Caco-2 (cell line): ENCODE data around the gene FKBP1B. TPM values are rescaled to one million over a fixed set of nuclear protein-coding genes. Genes with fewer than 3 reads are reported as not detected.

ENCODE experiments used
- BruUV-seq: library from RNA; stranded (reverse); fragments of 400-500 nt; replicated peaks from 2 replicates; lab custom pipeline; 2021; lab: Mats Ljungman, UMichigan
- CTCF ChIA-PET: fragments of 300-600 bp; sonication (Branson Sonifier 250); formaldehyde crosslinking; loops from one replicate; lab custom pipeline; 2022; ENCODE audit warnings: antibody characterized with exemption; lab: Charles Lee
- POLR2A ChIA-PET: fragments of 300-600 bp; sonication (Branson Sonifier 250); formaldehyde crosslinking; loops from one replicate; lab custom pipeline; 2022; ENCODE audit warnings: antibody characterized with exemption; lab: Charles Lee
- DNase-seq, 2 experiments: peaks; one replicate each; pipeline versions ENCODE4 v3.0.0 to v3.0.0-alpha.2; 2020 to 2022
- H3K27me3 ChIP-seq: replicated peaks from 2 replicates; pipeline ENCODE4 v1.6.0; 2011; ENCODE audit warnings: low read length; ENCODE audit not compliant: control insufficient read depth, insufficient read depth
- H3K36me3 ChIP-seq: 2 replicates; pipeline ENCODE4 v1.5.1; 2011; ENCODE audit warnings: low read length; ENCODE audit not compliant: control insufficient read depth, insufficient read depth
- H3K4me1 ChIP-seq: fragments of 250-450 bp; sonication (Bioruptor Pico); 2 replicates; pipeline ENCODE4 v1.5.1; 2020; ENCODE audit warnings: mild to moderate bottlenecking
- H3K4me3 ChIP-seq: 2 replicates; pipeline ENCODE4 v1.5.1; 2011; ENCODE audit warnings: low read depth, mild to moderate bottlenecking, control low read depth, low read length
- H3K9me3 ChIP-seq: fragments of 250-450 bp; sonication (Bioruptor Pico); 2 replicates; pipeline ENCODE4 v1.5.1; 2020; ENCODE audit warnings: mild to moderate bottlenecking, moderate library complexity
- H3K27ac Mint-ChIP-seq: one replicate; pipeline ENCODE4 v1.8.0; 2022; ENCODE audit warnings: mixed read lengths; ENCODE audit not compliant: unreplicated experiment
- H3K27me3 Mint-ChIP-seq: one replicate; pipeline ENCODE4 v1.8.0; 2022; ENCODE audit warnings: mixed read lengths; ENCODE audit not compliant: insufficient read depth, unreplicated experiment
- H3K36me3 Mint-ChIP-seq: one replicate; pipeline ENCODE4 v1.8.0; 2022; ENCODE audit warnings: mild to moderate bottlenecking, mixed read lengths; ENCODE audit not compliant: insufficient read depth, unreplicated experiment
- H3K4me1 Mint-ChIP-seq: one replicate; pipeline ENCODE4 v1.8.0; 2022; ENCODE audit warnings: low read depth, mixed read lengths; ENCODE audit not compliant: unreplicated experiment
- H3K4me3 Mint-ChIP-seq: one replicate; pipeline ENCODE4 v1.8.0; 2022; ENCODE audit warnings: mild to moderate bottlenecking, moderate library complexity, mixed read lengths; ENCODE audit not compliant: unreplicated experiment
- H3K9me3 Mint-ChIP-seq: one replicate; pipeline ENCODE4 v1.8.0; 2022; ENCODE audit warnings: mixed read lengths; ENCODE audit not compliant: unreplicated experiment
- intact Hi-C: fragments of 100-400 bp; cut with micrococcal nuclease; formaldehyde crosslinking; loops from one replicate; pipeline ENCODE4 v1.10.0; 2022; ENCODE audit not compliant: unreplicated experiment
- total RNA-seq: library from RNA; stranded (reverse); gene quantifications from 2 replicates; pipeline ENCODE4 v1.2.3, GENCODE V29; 2022
- TF ChIP-seq, protein P1 (sequence below), 2 experiments: fragments of 200-600 bp in 1 of 2; IDR thresholded peaks; 1 replicate in 1 of 2; 2 replicates in 1 of 2; pipeline versions ENCODE4 v1.5.1 to v1.8.0; 2011 to 2022; ENCODE audit warnings: antibody characterized with exemption in 1 of 2, control low read depth in 1 of 2, inconsistent platforms in 1 of 2, low read depth in 1 of 2, low read length in 1 of 2, mild to moderate bottlenecking in 1 of 2, moderate library complexity in 1 of 2; ENCODE audit not compliant: insufficient read depth in 1 of 2, severe bottlenecking in 1 of 2, unreplicated experiment in 1 of 2

The FKBP1B gene
- total RNA-seq, 1 experiment from 2014 or later, result 3.2 TPM

DNA sequence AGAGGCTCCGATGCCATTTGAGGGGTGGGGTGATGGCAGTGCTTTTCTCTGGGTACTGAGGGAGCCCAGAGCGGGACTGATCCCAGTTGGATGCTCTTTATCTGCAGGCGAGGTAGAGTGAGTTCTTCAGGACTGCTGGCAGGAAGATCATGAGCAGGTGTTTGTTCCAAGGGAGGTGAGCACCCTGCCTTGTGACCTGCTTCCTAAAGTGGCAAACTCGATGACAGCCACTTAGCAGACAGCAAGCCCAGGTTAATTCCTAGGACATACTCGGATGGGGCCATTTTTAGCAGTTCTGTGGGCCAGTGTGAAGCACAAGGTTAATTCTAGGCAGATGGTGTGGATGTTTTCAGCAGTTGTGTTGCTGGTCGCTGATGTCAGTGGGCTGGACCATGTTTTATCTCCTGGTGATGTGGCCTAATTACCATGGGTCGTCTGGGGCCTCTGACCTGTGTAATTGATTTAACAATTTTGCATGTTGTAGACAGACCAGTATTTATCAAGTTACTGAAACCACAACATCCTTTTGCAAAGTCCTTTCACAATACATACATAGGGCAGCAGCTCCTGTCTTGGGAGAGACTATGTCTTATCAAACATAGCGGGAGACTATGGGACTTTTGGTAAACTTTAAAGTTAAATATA, 4.9 kb downstream of the FKBP1B start:
- Histone ChIP-seq H3K27me3 (no peaks in the 10 kb centered on the region), H3K4me3 (no peak overlapping the region), H3K4me1 (no peaks in the 10 kb centered on the region; the same call in 1 of the 2 replicates), H3K9me3 (no peaks in the 10 kb centered on the region), H3K36me3 (no peaks in the 10 kb centered on the region)
- TF ChIP-seq, protein P1, sequence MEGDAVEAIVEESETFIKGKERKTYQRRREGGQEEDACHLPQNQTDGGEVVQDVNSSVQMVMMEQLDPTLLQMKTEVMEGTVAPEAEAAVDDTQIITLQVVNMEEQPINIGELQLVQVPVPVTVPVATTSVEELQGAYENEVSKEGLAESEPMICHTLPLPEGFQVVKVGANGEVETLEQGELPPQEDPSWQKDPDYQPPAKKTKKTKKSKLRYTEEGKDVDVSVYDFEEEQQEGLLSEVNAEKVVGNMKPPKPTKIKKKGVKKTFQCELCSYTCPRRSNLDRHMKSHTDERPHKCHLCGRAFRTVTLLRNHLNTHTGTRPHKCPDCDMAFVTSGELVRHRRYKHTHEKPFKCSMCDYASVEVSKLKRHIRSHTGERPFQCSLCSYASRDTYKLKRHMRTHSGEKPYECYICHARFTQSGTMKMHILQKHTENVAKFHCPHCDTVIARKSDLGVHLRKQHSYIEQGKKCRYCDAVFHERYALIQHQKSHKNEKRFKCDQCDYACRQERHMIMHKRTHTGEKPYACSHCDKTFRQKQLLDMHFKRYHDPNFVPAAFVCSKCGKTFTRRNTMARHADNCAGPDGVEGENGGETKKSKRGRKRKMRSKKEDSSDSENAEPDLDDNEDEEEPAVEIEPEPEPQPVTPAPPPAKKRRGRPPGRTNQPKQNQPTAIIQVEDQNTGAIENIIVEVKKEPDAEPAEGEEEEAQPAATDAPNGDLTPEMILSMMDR (IDR thresholded peaks at IDR 0.05; ENCODE audit: insufficient read depth in 1 of 2, low read depth in 1 of 2, low read length in 1 of 2, severe bottlenecking in 1 of 2, unreplicated experiment in 1 of 2), result no peak
- intact Hi-C loops, result no loop called here
- POLR2A ChIA-PET, result no interaction called here
- Mint-ChIP-seq H3K9me3 (no peaks in the 10 kb centered on the region), H3K36me3 (no peaks in the 10 kb centered on the region), H3K27me3 (no peaks in the 10 kb centered on the region), H3K4me3 (no peak overlapping the region), H3K4me1 (no peaks in the 10 kb centered on the region), H3K27ac (no peak overlapping the region)
- no TSS peak for BruUV-seq
- CTCF ChIA-PET, result no interaction called here
- no peak for DNase-seq

DNA sequence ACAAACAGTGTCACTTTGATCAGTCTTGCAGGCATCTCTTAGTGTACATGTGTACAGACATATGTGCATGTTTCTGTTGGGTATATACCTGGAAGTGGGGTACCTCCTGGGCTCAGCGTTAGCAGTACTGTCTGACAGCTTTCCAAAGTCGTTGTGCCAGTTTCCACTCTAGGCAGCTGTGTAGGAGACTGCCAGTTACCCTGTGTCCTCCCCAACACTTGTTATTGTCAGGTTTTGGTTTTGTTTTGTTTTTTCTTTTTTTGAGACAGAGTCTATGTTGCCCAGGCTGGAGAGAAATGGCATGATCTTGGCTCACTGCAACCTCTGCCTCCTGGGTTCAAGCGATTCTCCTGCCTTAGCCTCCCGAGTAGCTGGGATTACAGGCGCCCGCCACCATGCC, 6.2 kb downstream of the FKBP1B start:
- H3K27me3 ChIP-seq, result no peaks in the 10 kb centered on the region
- H3K27me3 Mint-ChIP-seq, result no peaks in the 10 kb centered on the region
- H3K36me3 Mint-ChIP-seq, result peaks cover 4% of the 10 kb centered on the region
- intact Hi-C loops, result no loop called here
- POLR2A ChIA-PET, result no interaction called here
- no peaks in the 10 kb centered on the region for H3K4me1 ChIP-seq
- CTCF ChIA-PET, result no interaction called here
- no peak overlapping the region for H3K27ac Mint-ChIP-seq
- no peaks in the 10 kb centered on the region for H3K9me3 Mint-ChIP-seq
- BruUV-seq, result no TSS peak
- no peak for DNase-seq
- no peaks in the 10 kb centered on the region for H3K4me1 Mint-ChIP-seq
- no peak overlapping the region for H3K4me3 Mint-ChIP-seq
- no peaks in the 10 kb centered on the region for H3K9me3 ChIP-seq
- H3K36me3 ChIP-seq, result no peaks in the 10 kb centered on the region
- no peak overlapping the region for H3K4me3 ChIP-seq
- TF ChIP-seq, protein P1 (IDR thresholded peaks at IDR 0.05; ENCODE audit: insufficient read depth in 1 of 2, low read depth in 1 of 2, low read length in 1 of 2, severe bottlenecking in 1 of 2, unreplicated experiment in 1 of 2), result no peak

DNA sequence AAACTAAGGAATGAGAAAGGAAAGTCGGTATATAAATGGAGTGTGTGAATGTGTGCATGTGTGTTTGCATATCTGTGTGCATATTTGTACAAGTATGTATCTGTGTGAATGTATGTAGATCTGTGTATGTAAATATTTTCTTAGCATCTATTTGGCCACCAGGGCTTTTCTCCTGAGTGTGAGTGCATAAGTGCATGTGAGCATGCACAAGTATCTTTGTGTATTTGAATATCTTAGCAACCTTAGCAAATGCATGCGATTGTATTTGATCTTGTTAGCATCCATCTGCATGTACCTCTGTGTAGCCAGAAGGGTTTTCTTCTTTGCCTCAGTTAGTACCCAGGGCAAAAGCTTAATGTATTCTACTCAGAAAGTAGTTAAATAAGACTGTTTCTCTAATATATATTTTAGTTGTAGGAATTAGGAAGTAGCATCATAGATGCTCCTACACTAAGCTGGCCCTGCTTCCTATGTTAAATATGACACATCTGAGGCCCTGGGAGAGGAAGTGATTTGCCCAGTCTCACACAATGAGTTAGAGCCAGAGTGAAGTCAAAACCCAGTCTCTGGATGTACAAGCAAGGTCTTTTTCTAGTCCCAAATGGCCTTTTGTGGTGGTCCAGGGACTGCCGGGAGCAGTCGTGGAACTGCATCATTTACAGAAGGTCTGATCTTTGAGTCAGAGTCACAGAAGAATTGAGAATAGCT, 9.2 kb downstream of the FKBP1B start:
- POLR2A ChIA-PET, result no interaction called here

More for the DNA sequence above, 9.2 kb downstream of the FKBP1B start:
- Mint-ChIP-seq H3K36me3 (peaks cover 4% of the 10 kb centered on the region), H3K4me3 (no peak overlapping the region), H3K9me3 (no peaks in the 10 kb centered on the region), H3K27me3 (no peaks in the 10 kb centered on the region), H3K4me1 (no peaks in the 10 kb centered on the region), H3K27ac (no peak overlapping the region)
- H3K4me1 ChIP-seq, result no peaks in the 10 kb centered on the region
- BruUV-seq, result no TSS peak
- H3K4me3 ChIP-seq, result no peak overlapping the region
- no peaks in the 10 kb centered on the region for H3K9me3 ChIP-seq
- intact Hi-C loops, result no loop called here
- CTCF ChIA-PET, result no interaction called here
- H3K36me3 ChIP-seq, result no peaks in the 10 kb centered on the region
- no peak for DNase-seq
- H3K27me3 ChIP-seq, result no peaks in the 10 kb centered on the region
- TF ChIP-seq, protein P1 (IDR thresholded peaks at IDR 0.05; ENCODE audit: insufficient read depth in 1 of 2, low read depth in 1 of 2, low read length in 1 of 2, severe bottlenecking in 1 of 2, unreplicated experiment in 1 of 2), result no peak
